HepG2 (cell line): ENCODE measurements around the gene SLC9A4. TPM values are rescaled to one million over a fixed set of nuclear protein-coding genes. Genes with fewer than 3 reads are reported as not detected.

Experiments used
- ATAC-seq: fragments of 200-7000 bp; cut with Tn5 transposase; 3 replicates; pipeline ENCODE4 v1.9.1; 2020; ENCODE audit warnings: mild to moderate bottlenecking, moderate library complexity
- BruUV-seq: library from RNA; stranded (reverse); fragments of 400-500 nt; replicated peaks from 2 replicates; lab custom pipeline; 2021; lab: Mats Ljungman, UMichigan
- CTCF ChIA-PET: fragments of 300-600 bp; formaldehyde crosslinking; extraction: SDS; loops from one replicate; lab custom pipeline; 2021; ENCODE audit warnings: low total read pairs, inconsistent platforms, low intra/inter-chr PET ratio; lab: Yijun Ruan, JAX
- POLR2A ChIA-PET: fragments of 350-600 bp; sonication (Branson Sonifier 250); formaldehyde crosslinking; loops from one replicate; lab custom pipeline; 2020; ENCODE audit warnings: antibody characterized with exemption, inconsistent platforms; lab: Yijun Ruan, JAX
- DNase-seq: peaks from one replicate; pipeline ENCODE4 v3.0.0-alpha.2; 2015; ENCODE audit warnings: low spot score
- FAIRE-seq: peaks from 3 replicates; lab custom pipeline; 2011; peaks lifted over from hg19 to GRCh38; lab: Jason Lieb, UNC
- H2AFZ ChIP-seq: one replicate; pipeline ENCODE4 v1.6.1; 2011; ENCODE audit warnings: low read length, inconsistent platforms
- H3K27ac ChIP-seq: fragments of 300-600 bp; 3 replicates; pipeline ENCODE4 v1.8.0; 2011; ENCODE audit warnings: mixed run types, mild to moderate bottlenecking, mixed read lengths, low read length, inconsistent platforms; ENCODE audit not compliant: insufficient read depth; ENCODE audit errors: extremely low read length
- H3K27me3 ChIP-seq, 2 experiments: fragments of 200-600 bp in 1 of 2; 2 replicates in 1 of 2; 3 replicates in 1 of 2; pipeline versions ENCODE4 v1.6.0 to v1.8.0; 2011; ENCODE audit warnings: low read length in 2 of 2, mild to moderate bottlenecking in 2 of 2, moderate library complexity in 2 of 2, inconsistent platforms in 1 of 2; ENCODE audit not compliant: insufficient read depth in 2 of 2, control insufficient read depth in 1 of 2
- H3K36me3 ChIP-seq, 2 experiments: fragments of 200-600 bp in 1 of 2; replicated peaks in 1 of 2; 2 replicates in 1 of 2; 3 replicates in 1 of 2; pipeline versions ENCODE4 v1.5.1 to v1.8.0; 2011; ENCODE audit warnings: low read length in 2 of 2, inconsistent platforms in 1 of 2; ENCODE audit not compliant: insufficient read depth in 2 of 2, control insufficient read depth in 1 of 2
- H3K4me1 ChIP-seq: 2 replicates; pipeline ENCODE4 v1.5.1; 2012; ENCODE audit warnings: low read length, inconsistent platforms; ENCODE audit not compliant: insufficient read depth
- H3K4me2 ChIP-seq: 2 replicates; pipeline ENCODE4 v1.6.0; 2011; ENCODE audit warnings: low read depth, low read length, inconsistent platforms
- H3K4me3 ChIP-seq, 3 experiments: fragments of 200-600 bp in 1 of 3; sonication (generic), shearing (Covaris generic) in 1 of 3; replicated peaks in 1 of 3; 2 replicates each; pipeline ENCODE4 v1.5.1; 2011 to 2016; ENCODE audit warnings: low read length in 3 of 3, inconsistent platforms in 2 of 3, low read depth in 2 of 3, mild to moderate bottlenecking in 2 of 3, control low read depth in 1 of 3, mixed read lengths in 1 of 3; ENCODE audit not compliant: insufficient read depth in 1 of 3
- H3K79me2 ChIP-seq: one replicate; pipeline ENCODE4 v1.6.1; 2011; ENCODE audit warnings: low read length, inconsistent platforms; ENCODE audit not compliant: insufficient read depth
- H3K9ac ChIP-seq: 2 replicates; pipeline ENCODE4 v1.6.0; 2011; ENCODE audit warnings: mild to moderate bottlenecking, low read depth, low read length, inconsistent platforms; ENCODE audit not compliant: insufficient read depth
- H3K9me3 ChIP-seq: 2 replicates; pipeline ENCODE4 v1.5.1; 2012; ENCODE audit warnings: mild to moderate bottlenecking, low read length
- H4K20me1 ChIP-seq: 2 replicates; pipeline ENCODE4 v1.6.0; 2011; ENCODE audit warnings: inconsistent platforms, mild to moderate bottlenecking, low read length, moderate library complexity; ENCODE audit not compliant: insufficient read depth
- NKX3-1 ChIP-seq: sonication (generic); formaldehyde crosslinking; IDR thresholded peaks from 2 replicates; pipeline ENCODE4 v1.5.0; 2020; ENCODE audit warnings: missing genetic modification reagents
- ZMYM4 ChIP-seq: sonication (generic); formaldehyde crosslinking; IDR thresholded peaks from 2 replicates; pipeline ENCODE4 v1.8.1; 2023; ENCODE audit warnings: mild to moderate bottlenecking, missing genetic modification reagents
- WGBS: methylation state at CpG from one replicate; pipeline ENCODE4 v1.1.6; 2017; ENCODE audit warnings: low lambda C conversion rate; 5-methylcytosine and 5-hydroxymethylcytosine counted together
- in situ Hi-C: cut with HindIII; loops from 2 replicates; pipeline ENCODE4 v1.10.0; 2017; ENCODE audit warnings: low pct_unique_long_range_greater_than_20kb; ENCODE audit not compliant: extremely low pct_ligation_motif_present
- intact Hi-C: fragments of 100-400 bp; cut with micrococcal nuclease; formaldehyde crosslinking; loops from one replicate; pipeline ENCODE4 v1.10.0; 2022; ENCODE audit not compliant: unreplicated experiment
- polyA plus RNA-seq, 8 experiments: library from polyadenylated mRNA; depleted of rRNA in 3 of 8; stranded (reverse) in 7 of 8; unstranded in 1 of 8; fragments of >200 nt; fragmentation: Illumina TruSeq in 4 of 8; extraction: Trizol in 4 of 8; gene quantifications; 2 replicates each; pipeline versions ENCODE4 v1.2.1 to v1.2.3, GENCODE V29; 2011 to 2016; ENCODE audit warnings: low read depth in 4 of 8, missing spikeins in 1 of 8, mixed read lengths in 1 of 8; ENCODE audit not compliant: insufficient read depth in 1 of 8
- total RNA-seq, 5 experiments: library from RNA; depleted of rRNA; stranded (reverse); fragments of >200 nt; fragmentation: Illumina TruSeq; extraction: Trizol; gene quantifications; 2 replicates each; pipeline ENCODE4 v1.2.3, GENCODE V29; 2016; ENCODE audit warnings: low read depth in 1 of 5
- TF ChIP-seq, protein P1 (sequence below): sonication (generic); formaldehyde crosslinking; IDR thresholded peaks from 2 replicates; pipeline ENCODE4 v1.5.1; 2020; ENCODE audit warnings: missing genetic modification reagents, mild to moderate bottlenecking, borderline replicate concordance
- TF ChIP-seq, protein P2 (sequence below): sonication (generic); formaldehyde crosslinking; IDR thresholded peaks from 2 replicates; pipeline ENCODE4 v1.5.0; 2020; ENCODE audit warnings: mild to moderate bottlenecking, missing genetic modification reagents, borderline replicate concordance
- TF ChIP-seq, protein P3 (sequence below): sonication (generic); formaldehyde crosslinking; IDR thresholded peaks from 2 replicates; pipeline ENCODE4 v1.5.1; 2020; ENCODE audit warnings: missing genetic modification reagents, mild to moderate bottlenecking, borderline replicate concordance
- TF ChIP-seq, protein P4 (sequence below): sonication (generic); formaldehyde crosslinking; IDR thresholded peaks from 2 replicates; pipeline ENCODE4 v1.4.0; 2020; ENCODE audit warnings: missing genetic modification reagents
- TF ChIP-seq, protein P5 (sequence below): IDR thresholded peaks from 2 replicates; pipeline ENCODE4 v1.6.1; 2012; ENCODE audit warnings: low read depth, low read length, improper control_type of control experiment

The SLC9A4 gene
- total and polyA plus RNA-seq, 2 of the 13 experiments (the other 11 are each of a cell fraction or from before 2014, with no cell fraction given): not detected

GRCh38 chr2:102451968-102452367 lies 21.1 kb upstream of the SLC9A4 start:
- ChIA-PET CTCF (no interaction called here), POLR2A (no interaction called here)
- H3K4me3 ChIP-seq: no peak overlapping the region
- no peaks in the 10 kb centered on the region for H3K79me2 ChIP-seq
- no peak for ATAC-seq
- in situ Hi-C loops: loop anchor here (5.0 kb wide), 1 partner anchor 445 kb away; no protein-coding TSS in a partner anchor
- no peak overlapping the region for H3K4me2 ChIP-seq
- H3K27ac ChIP-seq: no peak overlapping the region
- H3K9ac ChIP-seq: no peak overlapping the region
- intact Hi-C loops: loop anchor here (5.0 kb wide), 1 partner anchor 570 kb away; no protein-coding TSS in a partner anchor
- no peak overlapping the region for H2AFZ ChIP-seq
- no peaks in the 10 kb centered on the region for H3K36me3 ChIP-seq
- no peaks in the 10 kb centered on the region for H3K4me1 ChIP-seq
- no peaks in the 10 kb centered on the region for H3K9me3 ChIP-seq
- WGBS: 46% methylated on average over 2 of the region's 2 CpGs
- H3K27me3 ChIP-seq: peaks cover 0 to 2% of the 10 kb centered on the region in 2 experiments; a peak in 1 of 5 replicates
- no TSS peak for BruUV-seq
- H4K20me1 ChIP-seq: no peaks in the 10 kb centered on the region
- no peak for DNase-seq
- FAIRE-seq: no peak
- TF ChIP-seq, protein P1, sequence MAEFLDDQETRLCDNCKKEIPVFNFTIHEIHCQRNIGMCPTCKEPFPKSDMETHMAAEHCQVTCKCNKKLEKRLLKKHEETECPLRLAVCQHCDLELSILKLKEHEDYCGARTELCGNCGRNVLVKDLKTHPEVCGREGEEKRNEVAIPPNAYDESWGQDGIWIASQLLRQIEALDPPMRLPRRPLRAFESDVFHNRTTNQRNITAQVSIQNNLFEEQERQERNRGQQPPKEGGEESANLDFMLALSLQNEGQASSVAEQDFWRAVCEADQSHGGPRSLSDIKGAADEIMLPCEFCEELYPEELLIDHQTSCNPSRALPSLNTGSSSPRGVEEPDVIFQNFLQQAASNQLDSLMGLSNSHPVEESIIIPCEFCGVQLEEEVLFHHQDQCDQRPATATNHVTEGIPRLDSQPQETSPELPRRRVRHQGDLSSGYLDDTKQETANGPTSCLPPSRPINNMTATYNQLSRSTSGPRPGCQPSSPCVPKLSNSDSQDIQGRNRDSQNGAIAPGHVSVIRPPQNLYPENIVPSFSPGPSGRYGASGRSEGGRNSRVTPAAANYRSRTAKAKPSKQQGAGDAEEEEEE (CRISPR knock-in tag): no peak
- TF ChIP-seq, protein P2, sequence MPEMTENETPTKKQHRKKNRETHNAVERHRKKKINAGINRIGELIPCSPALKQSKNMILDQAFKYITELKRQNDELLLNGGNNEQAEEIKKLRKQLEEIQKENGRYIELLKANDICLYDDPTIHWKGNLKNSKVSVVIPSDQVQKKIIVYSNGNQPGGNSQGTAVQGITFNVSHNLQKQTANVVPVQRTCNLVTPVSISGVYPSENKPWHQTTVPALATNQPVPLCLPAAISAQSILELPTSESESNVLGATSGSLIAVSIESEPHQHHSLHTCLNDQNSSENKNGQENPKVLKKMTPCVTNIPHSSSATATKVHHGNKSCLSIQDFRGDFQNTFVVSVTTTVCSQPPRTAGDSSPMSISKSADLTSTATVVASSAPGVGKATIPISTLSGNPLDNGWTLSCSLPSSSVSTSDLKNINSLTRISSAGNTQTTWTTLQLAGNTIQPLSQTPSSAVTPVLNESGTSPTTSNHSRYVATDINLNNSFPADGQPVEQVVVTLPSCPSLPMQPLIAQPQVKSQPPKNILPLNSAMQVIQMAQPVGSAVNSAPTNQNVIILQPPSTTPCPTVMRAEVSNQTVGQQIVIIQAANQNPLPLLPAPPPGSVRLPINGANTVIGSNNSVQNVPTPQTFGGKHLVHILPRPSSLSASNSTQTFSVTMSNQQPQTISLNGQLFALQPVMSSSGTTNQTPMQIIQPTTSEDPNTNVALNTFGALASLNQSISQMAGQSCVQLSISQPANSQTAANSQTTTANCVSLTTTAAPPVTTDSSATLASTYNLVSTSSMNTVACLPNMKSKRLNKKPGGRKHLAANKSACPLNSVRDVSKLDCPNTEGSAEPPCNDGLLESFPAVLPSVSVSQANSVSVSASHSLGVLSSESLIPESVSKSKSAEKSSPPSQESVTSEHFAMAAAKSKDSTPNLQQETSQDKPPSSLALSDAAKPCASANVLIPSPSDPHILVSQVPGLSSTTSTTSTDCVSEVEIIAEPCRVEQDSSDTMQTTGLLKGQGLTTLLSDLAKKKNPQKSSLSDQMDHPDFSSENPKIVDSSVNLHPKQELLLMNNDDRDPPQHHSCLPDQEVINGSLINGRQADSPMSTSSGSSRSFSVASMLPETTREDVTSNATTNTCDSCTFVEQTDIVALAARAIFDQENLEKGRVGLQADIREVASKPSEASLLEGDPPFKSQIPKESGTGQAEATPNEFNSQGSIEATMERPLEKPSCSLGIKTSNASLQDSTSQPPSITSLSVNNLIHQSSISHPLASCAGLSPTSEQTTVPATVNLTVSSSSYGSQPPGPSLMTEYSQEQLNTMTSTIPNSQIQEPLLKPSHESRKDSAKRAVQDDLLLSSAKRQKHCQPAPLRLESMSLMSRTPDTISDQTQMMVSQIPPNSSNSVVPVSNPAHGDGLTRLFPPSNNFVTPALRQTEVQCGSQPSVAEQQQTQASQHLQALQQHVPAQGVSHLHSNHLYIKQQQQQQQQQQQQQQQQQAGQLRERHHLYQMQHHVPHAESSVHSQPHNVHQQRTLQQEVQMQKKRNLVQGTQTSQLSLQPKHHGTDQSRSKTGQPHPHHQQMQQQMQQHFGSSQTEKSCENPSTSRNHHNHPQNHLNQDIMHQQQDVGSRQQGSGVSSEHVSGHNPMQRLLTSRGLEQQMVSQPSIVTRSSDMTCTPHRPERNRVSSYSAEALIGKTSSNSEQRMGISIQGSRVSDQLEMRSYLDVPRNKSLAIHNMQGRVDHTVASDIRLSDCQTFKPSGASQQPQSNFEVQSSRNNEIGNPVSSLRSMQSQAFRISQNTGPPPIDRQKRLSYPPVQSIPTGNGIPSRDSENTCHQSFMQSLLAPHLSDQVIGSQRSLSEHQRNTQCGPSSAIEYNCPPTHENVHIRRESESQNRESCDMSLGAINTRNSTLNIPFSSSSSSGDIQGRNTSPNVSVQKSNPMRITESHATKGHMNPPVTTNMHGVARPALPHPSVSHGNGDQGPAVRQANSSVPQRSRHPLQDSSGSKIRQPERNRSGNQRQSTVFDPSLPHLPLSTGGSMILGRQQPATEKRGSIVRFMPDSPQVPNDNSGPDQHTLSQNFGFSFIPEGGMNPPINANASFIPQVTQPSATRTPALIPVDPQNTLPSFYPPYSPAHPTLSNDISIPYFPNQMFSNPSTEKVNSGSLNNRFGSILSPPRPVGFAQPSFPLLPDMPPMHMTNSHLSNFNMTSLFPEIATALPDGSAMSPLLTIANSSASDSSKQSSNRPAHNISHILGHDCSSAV (CRISPR knock-in tag): no peak
- TF ChIP-seq, protein P3, sequence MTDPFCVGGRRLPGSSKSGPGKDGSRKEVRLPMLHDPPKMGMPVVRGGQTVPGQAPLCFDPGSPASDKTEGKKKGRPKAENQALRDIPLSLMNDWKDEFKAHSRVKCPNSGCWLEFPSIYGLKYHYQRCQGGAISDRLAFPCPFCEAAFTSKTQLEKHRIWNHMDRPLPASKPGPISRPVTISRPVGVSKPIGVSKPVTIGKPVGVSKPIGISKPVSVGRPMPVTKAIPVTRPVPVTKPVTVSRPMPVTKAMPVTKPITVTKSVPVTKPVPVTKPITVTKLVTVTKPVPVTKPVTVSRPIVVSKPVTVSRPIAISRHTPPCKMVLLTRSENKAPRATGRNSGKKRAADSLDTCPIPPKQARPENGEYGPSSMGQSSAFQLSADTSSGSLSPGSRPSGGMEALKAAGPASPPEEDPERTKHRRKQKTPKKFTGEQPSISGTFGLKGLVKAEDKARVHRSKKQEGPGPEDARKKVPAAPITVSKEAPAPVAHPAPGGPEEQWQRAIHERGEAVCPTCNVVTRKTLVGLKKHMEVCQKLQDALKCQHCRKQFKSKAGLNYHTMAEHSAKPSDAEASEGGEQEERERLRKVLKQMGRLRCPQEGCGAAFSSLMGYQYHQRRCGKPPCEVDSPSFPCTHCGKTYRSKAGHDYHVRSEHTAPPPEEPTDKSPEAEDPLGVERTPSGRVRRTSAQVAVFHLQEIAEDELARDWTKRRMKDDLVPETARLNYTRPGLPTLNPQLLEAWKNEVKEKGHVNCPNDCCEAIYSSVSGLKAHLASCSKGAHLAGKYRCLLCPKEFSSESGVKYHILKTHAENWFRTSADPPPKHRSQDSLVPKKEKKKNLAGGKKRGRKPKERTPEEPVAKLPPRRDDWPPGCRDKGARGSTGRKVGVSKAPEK (CRISPR knock-in tag): no peak
- TF ChIP-seq, protein P4, sequence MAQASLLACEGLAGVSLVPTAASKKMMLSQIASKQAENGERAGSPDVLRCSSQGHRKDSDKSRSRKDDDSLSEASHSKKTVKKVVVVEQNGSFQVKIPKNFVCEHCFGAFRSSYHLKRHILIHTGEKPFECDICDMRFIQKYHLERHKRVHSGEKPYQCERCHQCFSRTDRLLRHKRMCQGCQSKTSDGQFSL (CRISPR knock-in tag): no peak
- TF ChIP-seq NKX3-1 (CRISPR knock-in tag): no peak
- TF ChIP-seq, protein P5, sequence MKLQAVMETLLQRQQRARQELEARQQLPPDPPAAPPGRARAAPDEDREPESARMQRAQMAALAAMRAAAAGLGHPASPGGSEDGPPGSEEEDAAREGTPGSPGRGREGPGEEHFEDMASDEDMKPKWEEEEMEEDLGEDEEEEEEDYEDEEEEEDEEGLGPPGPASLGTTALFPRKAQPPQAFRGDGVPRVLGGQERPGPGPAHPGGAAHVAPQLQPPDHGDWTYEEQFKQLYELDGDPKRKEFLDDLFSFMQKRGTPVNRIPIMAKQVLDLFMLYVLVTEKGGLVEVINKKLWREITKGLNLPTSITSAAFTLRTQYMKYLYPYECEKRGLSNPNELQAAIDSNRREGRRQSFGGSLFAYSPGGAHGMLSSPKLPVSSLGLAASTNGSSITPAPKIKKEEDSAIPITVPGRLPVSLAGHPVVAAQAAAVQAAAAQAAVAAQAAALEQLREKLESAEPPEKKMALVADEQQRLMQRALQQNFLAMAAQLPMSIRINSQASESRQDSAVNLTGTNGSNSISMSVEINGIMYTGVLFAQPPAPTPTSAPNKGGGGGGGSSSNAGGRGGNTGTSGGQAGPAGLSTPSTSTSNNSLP: no peak
- no peak for TF ChIP-seq ZMYM4
